OCI-LY3 (cell line): ENCODE measurements around the gene TAGLN2.

ENCODE experiments used
- EZH2phosphoT487 ChIP-seq: fragments of 200-600 bp; shearing (Covaris generic); IDR thresholded peaks from 2 replicates; pipeline ENCODE4 v1.6.1; 2018; ENCODE audit warnings: antibody characterized with exemption, mixed run types, low read depth
- TF ChIP-seq, protein P1 (sequence below): fragments of 200-600, 300-600 bp; sonication (generic); IDR thresholded peaks from 2 replicates; pipeline ENCODE4 v1.5.1; 2014; ENCODE audit warnings: antibody characterized with exemption, low read length, low read depth

DNA sequence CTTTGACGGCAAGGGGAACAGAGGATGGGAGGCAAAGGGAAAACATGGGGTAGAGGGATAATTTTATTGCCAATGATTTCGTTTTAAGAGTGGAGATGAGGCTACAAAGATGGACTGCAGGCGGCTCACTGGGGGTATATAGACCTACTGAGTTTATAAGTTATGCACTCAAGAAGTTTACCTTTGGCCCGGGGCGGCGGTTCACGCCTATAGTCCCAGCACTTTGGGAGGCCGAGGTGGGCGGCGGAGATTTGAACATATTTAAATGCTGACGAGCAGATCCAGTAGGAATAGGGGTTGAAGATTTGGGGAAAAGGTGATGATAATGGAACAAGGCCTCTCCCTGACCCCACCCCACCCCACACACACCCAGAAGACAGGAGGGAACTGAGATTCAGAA lies 36.9 kb upstream of the TAGLN2 start:
- TF ChIP-seq, protein P1, sequence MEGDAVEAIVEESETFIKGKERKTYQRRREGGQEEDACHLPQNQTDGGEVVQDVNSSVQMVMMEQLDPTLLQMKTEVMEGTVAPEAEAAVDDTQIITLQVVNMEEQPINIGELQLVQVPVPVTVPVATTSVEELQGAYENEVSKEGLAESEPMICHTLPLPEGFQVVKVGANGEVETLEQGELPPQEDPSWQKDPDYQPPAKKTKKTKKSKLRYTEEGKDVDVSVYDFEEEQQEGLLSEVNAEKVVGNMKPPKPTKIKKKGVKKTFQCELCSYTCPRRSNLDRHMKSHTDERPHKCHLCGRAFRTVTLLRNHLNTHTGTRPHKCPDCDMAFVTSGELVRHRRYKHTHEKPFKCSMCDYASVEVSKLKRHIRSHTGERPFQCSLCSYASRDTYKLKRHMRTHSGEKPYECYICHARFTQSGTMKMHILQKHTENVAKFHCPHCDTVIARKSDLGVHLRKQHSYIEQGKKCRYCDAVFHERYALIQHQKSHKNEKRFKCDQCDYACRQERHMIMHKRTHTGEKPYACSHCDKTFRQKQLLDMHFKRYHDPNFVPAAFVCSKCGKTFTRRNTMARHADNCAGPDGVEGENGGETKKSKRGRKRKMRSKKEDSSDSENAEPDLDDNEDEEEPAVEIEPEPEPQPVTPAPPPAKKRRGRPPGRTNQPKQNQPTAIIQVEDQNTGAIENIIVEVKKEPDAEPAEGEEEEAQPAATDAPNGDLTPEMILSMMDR, result no peak
- no peak for TF ChIP-seq EZH2phosphoT487
